HG03342 (cell line): Measurements from ENCODE around the gene JMJD1C.

Source experiments
- ATAC-seq: cut with Tn5 transposase; IDR thresholded peaks from one replicate; pipeline ENCODE4 v1.9.1; 2021; ENCODE audit warnings: mild to moderate bottlenecking, moderate library complexity; ENCODE audit not compliant: unreplicated experiment

The JMJD1C gene

DNA sequence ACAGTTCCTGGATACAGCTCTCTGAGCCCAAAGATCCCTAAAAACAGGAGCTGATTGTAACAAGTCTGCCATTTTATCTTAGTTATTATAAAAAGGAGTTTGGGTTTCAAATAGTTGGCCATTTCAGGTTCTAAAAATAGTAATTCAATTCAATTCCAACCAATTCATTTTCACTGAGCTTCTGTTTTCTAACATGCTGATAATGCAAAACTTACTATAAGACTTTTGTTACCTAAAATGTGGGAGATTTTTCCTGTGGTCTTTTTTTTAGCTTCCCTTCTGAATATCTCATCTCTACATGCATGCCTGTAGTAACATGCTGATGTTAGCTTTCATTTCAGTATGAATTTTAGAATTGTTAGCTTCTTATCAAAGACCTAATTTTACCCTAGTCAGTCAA is 319.3 kb downstream of the JMJD1C start:
- no peak for ATAC-seq

DNA sequence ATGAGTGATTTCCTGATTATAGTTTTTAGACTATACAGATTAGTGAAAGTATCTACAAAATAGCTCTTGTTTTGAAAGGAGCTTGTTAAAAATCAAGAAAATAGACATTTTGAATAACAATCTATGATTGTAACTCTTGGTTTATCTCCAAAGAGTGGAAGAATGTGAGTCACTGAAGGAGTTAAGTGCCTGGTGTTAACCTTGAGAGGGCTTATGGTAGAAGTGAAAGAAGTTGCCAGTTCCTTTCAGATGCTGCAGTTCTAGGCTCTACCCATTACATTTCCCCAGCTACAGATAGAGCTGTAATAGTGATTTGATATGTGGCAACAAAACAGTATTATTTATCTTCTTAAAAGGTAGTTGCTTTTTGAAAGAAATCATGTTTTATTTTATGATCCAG is 320.0 kb downstream of the JMJD1C start:
- ATAC-seq, result no peak

DNA sequence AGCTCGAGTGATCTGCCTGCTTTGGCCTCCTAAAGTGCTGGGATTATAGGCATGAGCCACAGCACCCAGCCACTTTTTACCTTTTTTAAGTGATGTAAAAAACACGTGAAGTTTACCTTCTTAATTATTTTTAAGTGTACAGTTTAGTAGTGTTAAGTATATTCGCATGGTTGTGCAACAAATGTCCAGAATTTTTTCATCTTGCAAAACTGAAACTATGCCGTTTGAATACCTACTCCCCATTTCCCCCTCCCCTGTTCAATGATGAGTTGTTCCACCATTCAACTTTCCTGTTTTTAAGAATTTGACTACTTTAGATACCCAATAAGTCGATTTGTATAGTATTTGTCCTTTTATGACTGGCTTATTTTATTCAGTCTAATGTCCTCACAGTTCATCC is 321.8 kb downstream of the JMJD1C start:
- ATAC-seq, result no peak

DNA sequence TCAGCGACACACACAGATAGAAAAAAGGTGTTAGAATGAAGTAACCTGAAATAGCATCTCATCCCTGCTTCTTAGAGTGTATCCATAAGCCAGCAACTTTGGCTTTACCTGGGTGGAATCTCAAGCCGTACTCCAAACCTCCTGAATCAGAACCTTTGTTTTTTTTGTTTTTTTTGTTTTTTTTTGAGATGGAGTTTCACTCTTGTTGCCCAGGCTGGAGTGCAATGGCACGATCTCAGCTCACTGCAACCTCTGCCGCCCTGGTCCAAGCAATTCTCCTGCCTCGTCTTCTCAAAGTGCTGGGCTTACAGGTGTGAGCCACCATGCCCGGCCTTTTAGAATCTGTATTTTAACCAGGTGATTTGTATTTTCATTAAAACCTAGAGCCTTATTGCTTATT is 323.6 kb downstream of the JMJD1C start:
- ATAC-seq, result no peak

DNA sequence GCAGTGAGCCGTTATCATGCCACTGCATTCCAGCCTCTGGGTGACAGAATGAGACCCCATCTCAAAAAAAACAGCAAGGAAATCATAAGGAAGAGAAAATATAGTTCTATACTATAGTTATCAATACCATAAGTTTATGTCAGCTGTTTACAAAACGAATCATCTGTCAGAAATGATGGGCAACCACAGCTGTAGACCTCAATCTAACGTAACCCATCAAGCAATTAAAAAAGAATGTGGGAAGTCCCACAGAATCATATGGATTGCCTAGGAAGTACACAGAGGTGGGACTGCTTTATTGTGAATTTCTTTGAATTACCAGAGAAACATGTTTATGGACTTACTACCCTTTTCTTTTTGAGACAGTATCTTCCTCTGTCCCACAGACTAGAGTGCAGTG is 325.7 kb downstream of the JMJD1C start:
- ATAC-seq, result no peak

DNA sequence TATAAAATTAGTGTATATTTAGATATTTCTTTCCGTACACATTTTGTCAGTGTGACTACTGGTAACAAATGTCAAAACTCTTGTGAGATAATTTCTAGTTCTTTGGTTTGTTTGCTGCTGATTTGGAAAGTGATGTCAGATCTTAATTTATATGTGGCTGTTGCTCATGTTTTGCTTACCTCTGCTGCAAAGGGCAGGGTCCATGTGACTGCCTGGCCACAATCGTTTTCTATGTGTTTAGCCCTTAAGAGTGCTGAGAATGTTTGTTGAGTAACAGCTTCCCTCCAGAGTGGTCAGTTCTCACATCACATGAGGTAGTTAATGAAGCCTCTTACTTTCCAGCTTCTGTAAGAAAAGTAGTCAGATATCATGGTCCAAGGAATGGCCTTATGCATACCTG is 328.5 kb downstream of the JMJD1C start:
- ATAC-seq, result no peak

DNA sequence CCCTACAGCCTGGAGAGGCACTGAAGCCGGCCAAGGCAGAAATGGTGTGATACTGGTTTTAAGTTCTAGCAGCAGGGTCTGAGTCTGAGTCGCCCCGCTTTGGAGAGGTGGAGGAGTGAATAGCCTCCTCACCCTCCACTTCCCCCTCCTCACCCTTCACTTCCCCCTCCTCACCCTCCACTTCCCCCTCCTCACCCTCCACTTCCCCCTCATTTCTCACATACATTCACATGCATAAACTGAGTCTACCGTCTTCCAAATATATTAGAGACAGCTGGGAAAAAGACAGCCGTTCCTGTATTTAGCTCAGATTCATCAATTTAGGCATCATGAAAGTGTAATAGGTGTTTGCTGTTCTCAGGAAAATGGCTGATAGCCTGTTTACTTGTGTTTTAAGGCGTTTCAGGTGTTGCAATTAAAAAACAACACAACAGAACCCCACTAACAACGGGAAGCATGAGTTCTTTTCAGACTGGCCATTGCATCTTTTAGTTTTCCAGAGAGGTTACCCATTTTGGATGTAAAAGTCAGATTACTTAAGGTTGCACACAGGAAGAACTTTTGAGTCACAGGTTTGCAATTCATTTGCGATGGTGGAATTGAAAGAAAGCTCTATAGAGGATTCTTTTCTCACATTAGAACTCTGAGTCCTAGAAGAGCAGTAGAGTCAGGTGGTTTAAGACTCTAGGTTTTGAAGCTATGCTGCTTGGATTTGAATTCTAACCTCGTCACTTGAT is 331.8 kb downstream of the JMJD1C start:
- ATAC-seq, result no peak

DNA sequence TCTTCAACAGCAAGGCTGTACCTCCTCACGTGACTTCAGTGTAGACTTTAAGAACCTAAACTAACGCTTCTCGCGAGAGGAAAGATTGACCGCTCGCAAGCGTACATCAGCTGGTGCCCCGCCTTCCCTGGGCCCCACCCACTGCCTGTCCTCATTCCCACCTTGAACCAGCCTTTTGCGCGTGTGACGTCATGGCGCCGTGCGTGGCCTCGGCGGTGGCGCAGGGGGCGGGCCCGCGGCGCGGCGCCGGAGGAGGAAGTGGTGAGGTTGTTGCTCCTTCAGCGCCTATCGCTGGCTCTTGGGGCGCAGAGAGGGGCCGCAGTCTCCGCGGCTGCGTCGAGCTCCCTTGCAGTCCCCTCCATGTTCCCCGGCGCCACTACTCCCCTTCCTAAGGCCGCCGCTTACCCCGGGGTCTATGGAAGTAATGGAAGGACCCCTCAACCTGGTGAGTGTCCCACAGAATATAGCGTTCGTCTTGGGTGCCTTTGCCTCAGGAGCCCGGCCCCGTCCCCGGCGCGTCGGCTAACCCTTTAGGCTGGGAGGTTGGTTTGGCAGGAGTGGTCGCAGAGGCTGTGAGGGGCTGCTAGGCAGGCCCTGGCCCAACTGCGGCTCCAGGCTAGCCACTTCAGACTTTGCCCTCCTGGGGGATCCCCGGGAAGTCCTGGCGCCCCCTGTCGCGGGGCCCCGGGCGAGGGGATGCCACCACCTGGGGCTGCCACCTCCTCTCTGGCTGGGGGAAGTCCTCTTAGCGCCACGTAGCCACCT is 332.5 kb downstream of the JMJD1C start, which contains the start of gene NRBF2:
NRBF2 (plus strand) TSS at position 273 of the 765 bp plus-strand sequence; CDS start at position 416, 143 bp downstream.
- ATAC-seq, result peak; percentile 97

DNA sequence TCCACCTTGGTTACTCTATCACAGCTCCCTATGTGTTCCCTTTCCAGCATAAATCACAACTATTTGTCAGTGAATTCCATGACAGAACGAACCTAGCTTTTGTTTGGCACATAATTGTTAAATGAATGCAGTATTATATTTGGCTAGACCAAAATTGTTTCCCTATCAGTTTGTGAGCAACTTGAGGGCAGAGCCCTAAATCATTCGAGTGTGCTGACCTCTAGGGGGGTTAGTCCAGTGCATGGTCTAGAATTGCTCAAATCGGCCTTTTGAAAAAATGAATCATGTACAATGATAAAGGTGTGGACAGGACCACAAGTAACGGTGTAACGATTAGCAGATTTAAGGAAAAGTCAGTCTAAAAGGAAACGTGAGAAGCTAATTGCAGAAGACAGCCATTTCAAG is 333.1 kb downstream of the JMJD1C start:
- ATAC-seq, result no peak

DNA sequence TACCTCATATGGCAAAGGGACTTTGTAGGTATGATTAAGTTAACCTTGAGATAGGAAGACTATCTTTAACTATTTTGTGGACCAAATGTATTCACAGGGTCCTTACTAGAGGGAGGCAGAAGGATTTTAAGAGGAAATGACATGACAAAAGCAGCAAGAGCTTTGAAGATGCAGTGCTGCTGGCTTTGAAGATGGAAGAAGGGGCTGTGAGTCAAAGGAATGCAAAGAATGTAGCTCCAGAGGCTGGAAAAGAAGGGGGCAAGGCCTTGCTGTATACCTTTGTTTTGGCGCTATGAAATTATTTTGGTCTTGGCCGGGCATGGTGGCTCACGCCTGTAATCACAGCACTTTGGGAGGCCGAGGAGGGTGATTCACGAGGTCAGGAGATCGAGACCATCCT is 335.9 kb downstream of the JMJD1C start:
- no peak for ATAC-seq

DNA sequence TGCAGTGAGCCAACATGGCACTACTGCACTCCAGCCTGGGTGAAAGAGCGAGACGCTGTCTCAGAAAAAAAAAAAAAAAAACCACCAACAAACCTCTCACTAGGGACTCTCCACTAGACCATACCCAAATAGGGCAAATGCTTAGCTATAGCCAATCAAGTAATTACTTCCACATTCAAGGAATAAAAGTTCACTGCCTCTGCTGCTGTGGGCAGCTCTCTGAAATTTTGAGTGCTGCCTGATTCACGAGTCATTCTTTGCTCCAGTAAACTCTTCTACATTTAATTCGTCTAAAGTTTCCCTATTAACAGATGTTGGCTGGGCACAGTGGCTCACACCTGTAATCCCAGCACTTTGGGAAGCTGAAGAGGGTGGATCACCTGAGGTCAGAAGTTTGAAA is 337.3 kb downstream of the JMJD1C start:
- ATAC-seq, result no peak

DNA sequence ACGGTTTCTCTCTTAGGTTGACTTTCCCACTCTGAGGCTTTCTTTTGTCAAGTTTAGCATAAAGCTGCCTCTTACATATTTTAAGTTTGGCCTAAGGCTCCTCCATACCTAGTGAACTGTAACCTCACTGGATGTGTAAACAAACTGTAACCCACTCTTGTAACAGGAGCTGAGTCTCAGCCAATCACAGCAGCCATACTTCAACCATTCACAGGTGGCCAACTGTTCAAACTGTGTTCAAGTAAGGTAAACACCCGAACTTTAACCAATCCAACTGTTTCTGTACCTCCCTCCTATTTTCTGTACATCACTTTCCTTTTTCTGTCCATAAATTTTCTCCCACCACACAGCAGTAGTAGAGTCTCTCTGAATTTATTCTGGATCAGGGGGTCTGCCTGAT is 340.3 kb downstream of the JMJD1C start:
- ATAC-seq, result no peak

DNA sequence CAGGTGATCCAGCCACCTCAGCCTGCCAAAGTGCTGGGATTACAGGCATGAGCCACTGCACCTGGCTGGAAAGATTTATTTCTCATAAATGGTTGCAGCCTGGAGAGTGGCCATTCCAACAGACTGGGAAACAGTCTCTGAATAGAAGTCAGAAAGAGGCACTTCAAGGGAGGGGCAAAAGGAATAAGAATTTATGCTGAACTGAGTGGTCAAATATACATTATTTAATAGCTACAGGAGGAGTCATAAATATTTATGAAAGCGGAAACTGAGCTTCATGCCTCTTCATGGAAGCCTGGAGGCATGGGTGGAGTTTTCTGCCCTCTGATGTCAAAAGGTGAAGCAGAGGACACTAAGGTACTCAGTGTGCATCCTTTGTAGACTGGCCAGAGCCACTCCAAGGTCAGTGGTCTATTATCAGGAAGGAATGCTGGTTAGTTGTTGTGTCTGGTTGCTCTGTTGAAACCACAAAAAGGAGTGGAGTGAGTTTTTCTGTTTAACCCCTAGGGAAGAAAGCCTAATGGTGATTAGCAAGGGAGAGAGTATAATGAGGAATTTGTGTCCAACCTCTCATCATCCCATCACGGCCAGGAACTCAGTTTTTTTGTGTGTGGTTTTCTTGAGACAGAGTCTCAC is 341.9 kb downstream of the JMJD1C start:
- no peak for ATAC-seq

DNA sequence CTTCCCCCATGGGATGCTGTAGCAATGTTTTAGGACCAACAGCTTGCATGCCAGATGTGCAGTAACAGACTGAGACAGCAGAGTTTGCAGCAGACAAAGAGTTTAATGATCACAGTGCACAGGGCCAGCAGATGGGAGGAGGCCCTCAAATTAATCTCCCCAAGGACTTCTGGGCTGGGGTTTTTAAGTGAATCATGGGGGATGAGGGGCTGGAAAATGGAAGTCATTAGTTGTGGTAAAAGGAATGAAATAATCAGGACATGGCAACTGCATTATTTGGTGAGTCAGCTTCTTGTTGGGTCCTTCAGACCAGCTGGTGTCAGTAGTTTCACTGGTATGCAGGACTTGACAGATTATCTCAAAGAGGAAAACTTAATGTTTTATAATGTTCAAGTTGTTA is 345.2 kb downstream of the JMJD1C start:
- ATAC-seq, result no peak

DNA sequence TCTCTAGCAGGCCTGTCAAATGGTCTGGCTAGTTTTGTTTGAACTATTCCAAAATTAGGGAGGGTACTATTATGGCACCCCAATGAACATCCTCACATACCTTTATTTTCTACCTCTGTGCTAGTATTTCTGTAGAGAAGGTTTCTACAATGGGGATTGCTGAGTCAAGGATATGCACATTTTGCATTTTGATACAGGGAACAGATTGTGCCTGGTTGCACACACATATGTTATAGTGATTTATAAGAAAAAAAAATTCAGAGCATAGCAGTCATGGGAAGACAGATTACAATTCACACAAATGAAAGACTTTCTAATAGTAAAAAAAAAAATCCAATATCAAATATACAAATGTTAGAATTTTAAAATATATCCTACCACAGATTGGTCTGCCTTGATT is 346.7 kb downstream of the JMJD1C start:
- ATAC-seq, result no peak
